K562 (cell line): ENCODE measurements around the gene CLP1. TPM values are rescaled to one million over a fixed set of nuclear protein-coding genes. Genes with fewer than 3 reads are reported as not detected.

Source experiments
- ATAC-seq: fragments of 200-7000 bp; cut with Tn5 transposase; 3 replicates; pipeline ENCODE4 v1.9.1; 2020; ENCODE audit warnings: moderate library complexity
- BruUV-seq: library from RNA; stranded (reverse); fragments of 400-500 nt; replicated peaks from 2 replicates; lab custom pipeline; 2021; lab: Mats Ljungman, UMichigan
- CTCF ChIA-PET: fragments of 300-600 bp; formaldehyde crosslinking; extraction: SDS; loops from one replicate; lab custom pipeline; 2021; ENCODE audit warnings: low intra/inter-chr PET ratio; lab: Yijun Ruan, JAX
- POLR2A ChIA-PET: fragments of 300-600, 350-650 bp; sonication (Branson Sonifier 250); formaldehyde crosslinking; extraction: SDS; loops from one replicate; lab custom pipeline; 2021; ENCODE audit warnings: antibody characterized with exemption, inconsistent platforms; lab: Yijun Ruan, JAX
- DNase-seq, 4 experiments: peaks; one replicate each; pipeline versions ENCODE4 v3.0.0 to v3.0.0-alpha.2; 2011 to 2018; ENCODE audit warnings: low spot score in 3 of 4, mixed read lengths in 3 of 4; ENCODE audit errors: extremely low read depth in 1 of 4
- FAIRE-seq: peaks from 2 replicates; lab custom pipeline; 2011; peaks lifted over from hg19 to GRCh38; lab: Jason Lieb, UNC
- H2AFZ ChIP-seq: 2 replicates; pipeline ENCODE4 v1.6.0; 2011; ENCODE audit warnings: low read depth, low read length, control low read depth, inconsistent platforms
- H3K27ac ChIP-seq: fragments of 200-600 bp; 3 replicates; pipeline ENCODE4 v1.8.0; 2011; ENCODE audit warnings: low read depth, mild to moderate bottlenecking, control low read depth, inconsistent platforms, low read length, moderate library complexity, mixed read lengths; ENCODE audit errors: extremely low read depth
- H3K27me3 ChIP-seq, 2 experiments: fragments of 300-600 bp in 1 of 2; 2 replicates in 1 of 2; 3 replicates in 1 of 2; pipeline versions ENCODE4 v1.6.0 to v1.8.0; 2011; ENCODE audit warnings: inconsistent platforms in 2 of 2, low read length in 2 of 2, mild to moderate bottlenecking in 1 of 2, mixed read lengths in 1 of 2, moderate library complexity in 1 of 2; ENCODE audit not compliant: control insufficient read depth in 2 of 2, insufficient read depth in 2 of 2
- H3K36me3 ChIP-seq: fragments of 300-600 bp; 3 replicates; pipeline ENCODE4 v1.8.0; 2011; ENCODE audit warnings: mild to moderate bottlenecking, low read length, inconsistent platforms; ENCODE audit not compliant: control insufficient read depth, insufficient read depth
- H3K4me1 ChIP-seq, 2 experiments: fragments of 200-600 bp in 1 of 2; replicated peaks in 1 of 2; 2 replicates in 1 of 2; 3 replicates in 1 of 2; pipeline versions ENCODE4 v1.5.1 to v1.8.0; 2011; ENCODE audit warnings: inconsistent platforms in 2 of 2, low read length in 2 of 2, mild to moderate bottlenecking in 1 of 2, mixed read lengths in 1 of 2, moderate library complexity in 1 of 2; ENCODE audit not compliant: control insufficient read depth in 2 of 2, insufficient read depth in 2 of 2
- H3K4me2 ChIP-seq: 2 replicates; pipeline ENCODE4 v1.6.1; 2011; ENCODE audit warnings: low read length, control low read depth, inconsistent platforms, mixed read lengths; ENCODE audit not compliant: insufficient read depth
- H3K4me3 ChIP-seq: fragments of 200-600 bp; sonication (generic), shearing (Covaris generic); 2 replicates; pipeline ENCODE4 v1.5.1; 2016; ENCODE audit warnings: control low read depth, inconsistent platforms
- H3K79me2 ChIP-seq: fragments of 200-600 bp; 3 replicates; pipeline ENCODE4 v1.8.0; 2011; ENCODE audit warnings: low read length, inconsistent platforms; ENCODE audit not compliant: control insufficient read depth, insufficient read depth
- H3K9ac ChIP-seq, 2 experiments: 2 replicates each; pipeline versions ENCODE4 v1.6.0 to v1.6.1; 2011; ENCODE audit warnings: low read depth in 2 of 2, low read length in 2 of 2, control low read depth in 1 of 2, inconsistent platforms in 1 of 2, mild to moderate bottlenecking in 1 of 2, mixed read lengths in 1 of 2; ENCODE audit not compliant: insufficient read depth in 1 of 2
- H3K9me1 ChIP-seq: one replicate; pipeline ENCODE4 v1.6.0; 2011; ENCODE audit warnings: inconsistent platforms, mild to moderate bottlenecking, low read length, moderate library complexity; ENCODE audit not compliant: control insufficient read depth, insufficient read depth
- H3K9me3 ChIP-seq: replicated peaks from 2 replicates; pipeline ENCODE4 v1.5.1; 2011; ENCODE audit warnings: low read depth, low read length, inconsistent platforms; ENCODE audit not compliant: control insufficient read depth, insufficient read depth
- H4K20me1 ChIP-seq: replicated peaks from 2 replicates; pipeline ENCODE4 v1.6.1; 2011; ENCODE audit warnings: low read length, inconsistent platforms, mixed read lengths; ENCODE audit not compliant: control insufficient read depth, insufficient read depth
- ARID3A ChIP-seq: IDR thresholded peaks from 2 replicates; pipeline ENCODE4 v1.6.1; 2012; ENCODE audit warnings: low read depth, low read length, improper control_type of control experiment, borderline replicate concordance
- BMI1 ChIP-seq: fragments of 150-350 bp; IDR thresholded peaks from 2 replicates; pipeline ENCODE4 v1.6.1; 2014; ENCODE audit warnings: low read length
- GTF2A2 ChIP-seq: IDR thresholded peaks from 2 replicates; pipeline ENCODE4 v1.6.1; 2016; ENCODE audit warnings: mild to moderate bottlenecking, missing genetic modification characterization, missing compliant biosample characterization
- NFIX ChIP-seq: fragments of 250-450 bp; sonication (Bioruptor Pico); IDR thresholded peaks from 2 replicates; pipeline ENCODE4 v1.4.0; 2020; ENCODE audit warnings: low read depth, mild to moderate bottlenecking, moderate library complexity
- SMAD4 ChIP-seq: fragments of 250-450 bp; sonication (Bioruptor Pico); conservative IDR thresholded peaks from 2 replicates; pipeline ENCODE4 v1.8.0; 2021; ENCODE audit warnings: inconsistent platforms, mild to moderate bottlenecking, moderate library complexity
- STAG1 ChIP-seq: sonication (generic); formaldehyde crosslinking; IDR thresholded peaks from 2 replicates; pipeline ENCODE4 v1.5.0; 2020; ENCODE audit warnings: missing genetic modification reagents, borderline replicate concordance
- TCFL5 ChIP-seq: fragments of 250-450 bp; sonication (Bioruptor Pico); conservative IDR thresholded peaks from 2 replicates; pipeline ENCODE4 v1.6.1; 2021; ENCODE audit warnings: mild to moderate bottlenecking, moderate library complexity, matching md5 sums
- TFAM ChIP-seq: fragments of 250-450 bp; sonication (Bioruptor Pico); conservative IDR thresholded peaks from 2 replicates; pipeline ENCODE4 v1.5.0; 2021; ENCODE audit warnings: mild to moderate bottlenecking, moderate library complexity
- TGIF2 ChIP-seq: sonication (generic); formaldehyde crosslinking; IDR thresholded peaks from 2 replicates; pipeline ENCODE4 v1.8.1; 2022; ENCODE audit warnings: mild to moderate bottlenecking, missing genetic modification reagents, moderate library complexity
- THAP7 ChIP-seq: fragments of 250-450 bp; sonication (Bioruptor Pico); IDR thresholded peaks from 2 replicates; pipeline ENCODE4 v1.5.0; 2021
- ZFP30 ChIP-seq: fragments of 250-450 bp; sonication (Bioruptor Pico); IDR thresholded peaks from 2 replicates; pipeline ENCODE4 v1.8.0; 2022; ENCODE audit warnings: moderate library complexity, mild to moderate bottlenecking, inconsistent platforms, borderline replicate concordance
- ZZZ3 ChIP-seq: fragments of 450-650 bp; IDR thresholded peaks from 2 replicates; pipeline ENCODE4 v1.6.1; 2016; ENCODE audit warnings: antibody characterized with exemption, mild to moderate bottlenecking, moderate library complexity
- in situ Hi-C: fragments of 300-500 bp; cut with MboI; formaldehyde crosslinking; loops from 4 replicates; pipeline ENCODE4 v1.15.0; 2018; ENCODE audit warnings: inconsistent platforms, mixed read lengths
- intact Hi-C: fragments of 100-400 bp; cut with micrococcal nuclease; formaldehyde crosslinking; loops from 2 replicates; pipeline ENCODE4 v1.14.2; 2022
- polyA plus RNA-seq, 8 experiments: library from polyadenylated mRNA; depleted of rRNA in 4 of 8; stranded (reverse) in 5 of 8; unstranded in 3 of 8; fragments of >200 nt; fragmentation: Nextera tagmentation in 2 of 8; fragmentation: Illumina TruSeq in 1 of 8; extraction: Ambion mirVana in 2 of 8; extraction: Trizol in 1 of 8; gene quantifications; 2 replicates each; pipeline versions ENCODE4 v1.2.1 to v1.2.3, GENCODE V29; 2011 to 2014; ENCODE audit warnings: inconsistent platforms in 1 of 8, missing spikeins in 1 of 8
- total RNA-seq, 7 experiments: library from RNA; depleted of rRNA in 6 of 7; stranded (reverse); fragments of >200 nt in 6 of 7; fragmentation: Illumina TruSeq in 2 of 7; extraction: Trizol in 2 of 7; gene quantifications; 2 replicates each; pipeline versions ENCODE4 v1.2.1 to v1.2.3, GENCODE V29; 2011 to 2021; ENCODE audit warnings: low replicate concordance in 1 of 7

The CLP1 gene
- total and polyA plus RNA-seq, 9 of the 15 experiments (the other 6 are each of a cell fraction or from before 2014, with no cell fraction given): 19.1 to 46.2 (median 27.8) TPM

- no peak overlapping the region for H3K9ac ChIP-seq
- 0 out of 2 replicates have a peak, but pooled peaks cover 3% of the 10 kb centered on the region for H4K20me1 ChIP-seq
- H3K79me2 ChIP-seq: peaks cover 89% of the 10 kb centered on the region
- no peak for TF ChIP-seq BMI1
- TF ChIP-seq THAP7 (CRISPR knock-in tag): no peak
- TF ChIP-seq TCFL5 (CRISPR knock-in tag): no peak
- no peak for TF ChIP-seq SMAD4 (CRISPR knock-in tag)
- TF ChIP-seq NFIX (CRISPR knock-in tag): no peak
- TF ChIP-seq TFAM: no peak
- TF ChIP-seq TGIF2 (CRISPR knock-in tag): no peak
- no peak for TF ChIP-seq ZFP30 (CRISPR knock-in tag)
- no peak for TF ChIP-seq ZZZ3
- TF ChIP-seq STAG1 (CRISPR knock-in tag): no peak
- TF ChIP-seq ARID3A: no peak
- no peak for TF ChIP-seq GTF2A2 (tag)
- ATAC-seq: no peak
- intact Hi-C loops (no loop called here), in situ Hi-C loops (loop anchor here (25.0 kb wide), 1 partner anchor 838 kb away; the partner anchor contains the start of gene OR5B21)
- peaks cover 76% of the 10 kb centered on the region for H3K36me3 ChIP-seq
- no peaks in the 10 kb centered on the region for H3K27me3 ChIP-seq
- POLR2A ChIA-PET: interaction anchor here (2.3 kb wide), 1 partner anchor 38 kb away, joined by 7 read pairs; the partner anchor contains the start of genes MED19 and TMX2
- BruUV-seq: no TSS peak
- no peaks in the 10 kb centered on the region for H3K9me3 ChIP-seq
- H2AFZ ChIP-seq: no peak overlapping the region
- no peak overlapping the region for H3K27ac ChIP-seq
- H3K9me1 ChIP-seq: no peaks in the 10 kb centered on the region
- H3K4me2 ChIP-seq: no peak overlapping the region
- CTCF ChIA-PET: interaction anchor here (0.7 kb wide), 1 partner anchor 34 kb away, joined by 3 read pairs; no protein-coding TSS in a partner anchor
- DNase-seq: no peak
- peaks cover 3 to 6% of the 10 kb centered on the region in 2 experiments; a peak in 4 of 5 replicates for H3K4me1 ChIP-seq
- no peak for FAIRE-seq
- H3K4me3 ChIP-seq: no peak overlapping the region
Observed at GRCh38 chr11:57674251-57674650, 16.7 kb downstream of the CLP1 start.
